Mammary epithelial cell (primary cell): ENCODE measurements around the gene NARF.

Experiments
- EZH2 ChIP-seq: IDR thresholded peaks from 2 replicates; pipeline ENCODE4 v1.6.1; 2012; ENCODE audit warnings: low read length, inconsistent platforms, borderline replicate concordance
- TF ChIP-seq, protein P1 (sequence below), 2 donors: IDR thresholded peaks in 1 of 2; conservative IDR thresholded peaks in 1 of 2; 2 replicates each; pipeline ENCODE4 v1.5.1; 2011 to 2012; ENCODE audit warnings: inconsistent platforms in 2 of 2, low read length in 2 of 2, mild to moderate bottlenecking in 2 of 2, control low read depth in 1 of 2, low read depth in 1 of 2; ENCODE audit not compliant: insufficient read depth in 1 of 2; ENCODE audit errors: extremely low read depth in 1 of 2

DNA sequence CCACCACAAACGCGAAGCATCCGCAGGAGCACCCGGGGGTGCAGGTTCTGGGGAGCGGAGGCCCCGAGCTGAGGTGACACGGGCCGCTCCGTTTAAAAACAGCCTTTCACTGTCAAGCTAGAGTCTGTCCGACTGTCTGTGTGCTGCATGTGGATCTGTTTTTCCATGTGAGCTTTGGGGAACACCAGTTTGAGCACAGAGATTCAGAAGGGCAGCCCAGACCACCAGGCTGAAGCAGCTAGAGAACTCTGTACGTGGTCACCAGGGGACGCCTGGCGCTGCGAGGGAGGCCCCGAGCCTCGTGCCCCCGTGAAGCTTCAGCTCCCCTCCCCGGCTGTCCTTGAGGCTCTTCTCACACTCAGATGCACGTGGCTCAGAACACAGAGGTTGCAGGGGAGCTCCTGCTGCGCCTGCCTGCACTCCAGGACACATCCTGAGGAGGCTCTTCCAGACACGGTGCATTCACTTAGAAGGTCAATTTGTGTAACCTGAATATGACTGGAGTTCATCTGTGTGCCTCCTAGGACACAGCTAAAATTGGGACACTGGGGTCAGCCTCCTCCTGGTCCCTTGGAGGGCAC is 45.3 kb downstream of the NARF start:
- TF ChIP-seq, protein P1, sequence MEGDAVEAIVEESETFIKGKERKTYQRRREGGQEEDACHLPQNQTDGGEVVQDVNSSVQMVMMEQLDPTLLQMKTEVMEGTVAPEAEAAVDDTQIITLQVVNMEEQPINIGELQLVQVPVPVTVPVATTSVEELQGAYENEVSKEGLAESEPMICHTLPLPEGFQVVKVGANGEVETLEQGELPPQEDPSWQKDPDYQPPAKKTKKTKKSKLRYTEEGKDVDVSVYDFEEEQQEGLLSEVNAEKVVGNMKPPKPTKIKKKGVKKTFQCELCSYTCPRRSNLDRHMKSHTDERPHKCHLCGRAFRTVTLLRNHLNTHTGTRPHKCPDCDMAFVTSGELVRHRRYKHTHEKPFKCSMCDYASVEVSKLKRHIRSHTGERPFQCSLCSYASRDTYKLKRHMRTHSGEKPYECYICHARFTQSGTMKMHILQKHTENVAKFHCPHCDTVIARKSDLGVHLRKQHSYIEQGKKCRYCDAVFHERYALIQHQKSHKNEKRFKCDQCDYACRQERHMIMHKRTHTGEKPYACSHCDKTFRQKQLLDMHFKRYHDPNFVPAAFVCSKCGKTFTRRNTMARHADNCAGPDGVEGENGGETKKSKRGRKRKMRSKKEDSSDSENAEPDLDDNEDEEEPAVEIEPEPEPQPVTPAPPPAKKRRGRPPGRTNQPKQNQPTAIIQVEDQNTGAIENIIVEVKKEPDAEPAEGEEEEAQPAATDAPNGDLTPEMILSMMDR (conservative IDR thresholded peaks at IDR 0.05 in 1 of 2, IDR thresholded peaks at IDR 0.05 in 1 of 2; ENCODE audit: extremely low read depth in 1 of 2, insufficient read depth in 1 of 2, low read depth in 1 of 2, low read length in 2 of 2): no peak
- TF ChIP-seq EZH2: no peak
